GM03348 (cell line): Measurements from ENCODE around the gene RAB3B.
"Not testable (repeated sequence)": the region's sequence is repeated elsewhere in the genome, so short reads cannot be mapped to it uniquely, and the experiment has no call there.

Source experiments
- DNase-seq: peaks from one replicate; pipeline ENCODE4 v3.0.0; 2012; ENCODE audit warnings: low spot score

RAB3B gene

GRCh38 chr1:51989582-51990477 lies 670 bp downstream of the RAB3B start:
- peak; percentile 32 for DNase-seq

GRCh38 chr1:51988254-51988653 lies 2.2 kb downstream of the RAB3B start:
- DNase-seq, result no peak

- no peak for DNase-seq
Measured at GRCh38 chr1:51986718-51987117, 3.8 kb downstream of the RAB3B start.

GRCh38 chr1:51982161-51982560 lies 8.3 kb downstream of the RAB3B start:
- DNase-seq, result no peak

- DNase-seq, result no peak
Measured at GRCh38 chr1:51981555-51981954, 8.9 kb downstream of the RAB3B start.

- DNase-seq, result no peak
Measured at GRCh38 chr1:51978099-51978498, 12.4 kb downstream of the RAB3B start.

- DNase-seq, result no peak
Measured at GRCh38 chr1:51976846-51977602, 13.5 kb downstream of the RAB3B start.

GRCh38 chr1:51973587-51974474 lies 16.7 kb downstream of the RAB3B start:
- no peak for DNase-seq

GRCh38 chr1:51969038-51969705 lies 21.3 kb downstream of the RAB3B start:
- DNase-seq, result peak; percentile 91

GRCh38 chr1:51968632-51969031 lies 21.9 kb downstream of the RAB3B start:
- no peak for DNase-seq

- DNase-seq, result not testable (repeated sequence)
Measured at GRCh38 chr1:51967213-51967791, 23.2 kb downstream of the RAB3B start.

- DNase-seq, result no peak
Measured at GRCh38 chr1:51966559-51966958, 23.9 kb downstream of the RAB3B start.

- no peak for DNase-seq
Measured at GRCh38 chr1:51964309-51964696, 26.2 kb downstream of the RAB3B start.

- no peak for DNase-seq
Measured at GRCh38 chr1:51963592-51964308, 26.8 kb downstream of the RAB3B start.

GRCh38 chr1:51962486-51963356 lies 27.8 kb downstream of the RAB3B start:
- DNase-seq, result no peak

- DNase-seq, result no peak
Measured at GRCh38 chr1:51961954-51962353, 28.5 kb downstream of the RAB3B start.

GRCh38 chr1:51961231-51961630 lies 29.3 kb downstream of the RAB3B start:
- DNase-seq, result no peak

- no peak for DNase-seq
Measured at GRCh38 chr1:51960262-51960661, 30.2 kb downstream of the RAB3B start.

- no peak for DNase-seq
Measured at GRCh38 chr1:51958824-51959223, 31.7 kb downstream of the RAB3B start.

- no peak for DNase-seq
Measured at GRCh38 chr1:51957618-51958017, 32.9 kb downstream of the RAB3B start.
